Activated naive CD4-positive, alpha-beta T cell (primary cell): Measurements from ENCODE around the gene FHL1.
A peak's percentile ranks its signal among the peaks of the same experiment; 100 is the strongest.
"Not testable (repeated sequence)": the region's sequence is repeated elsewhere in the genome, so short reads cannot be mapped to it uniquely, and the experiment has no call there.

Experiments used
- DNase-seq, 4 experiments: peaks; one replicate each; lab custom pipeline; 2025; lab: John Stamatoyannopoulos, UW

Gene FHL1

GRCh38 chrX:136209016-136209738, 61.8 kb downstream of the FHL1 start:
- peak in 1 of 4 experiments; percentile 3 for DNase-seq

- no peak for DNase-seq
Measured at GRCh38 chrX:136209751-136210150, 62.4 kb downstream of the FHL1 start.

GRCh38 chrX:136210243-136210642, 62.9 kb downstream of the FHL1 start:
- no peak for DNase-seq

- DNase-seq: no peak
Measured at GRCh38 chrX:136210806-136211205, 63.5 kb downstream of the FHL1 start.

GRCh38 chrX:136211766-136212556, 64.6 kb downstream of the FHL1 start:
- no peak for DNase-seq

- DNase-seq: no peak
Measured at GRCh38 chrX:136212557-136213111, 65.3 kb downstream of the FHL1 start.

- DNase-seq: no peak
Measured at GRCh38 chrX:136214551-136214950, 67.2 kb downstream of the FHL1 start.

GRCh38 chrX:136215559-136215958, 68.2 kb downstream of the FHL1 start:
- DNase-seq: no peak

- DNase-seq: no peak
Measured at GRCh38 chrX:136219893-136220292, 72.6 kb downstream of the FHL1 start.

- DNase-seq: no peak
Measured at GRCh38 chrX:136220540-136220939, 73.2 kb downstream of the FHL1 start.

- DNase-seq: no peak
Measured at GRCh38 chrX:136220951-136221350, 73.6 kb downstream of the FHL1 start.

- DNase-seq: no peak
Measured at GRCh38 chrX:136221851-136222513, 74.6 kb downstream of the FHL1 start.

- DNase-seq: no peak
Measured at GRCh38 chrX:136227074-136227473, 79.7 kb downstream of the FHL1 start.

- no peak for DNase-seq
Measured at GRCh38 chrX:136227948-136228838, 80.9 kb downstream of the FHL1 start.

- no peak for DNase-seq
Measured at GRCh38 chrX:136228839-136229207, 81.5 kb downstream of the FHL1 start.

- DNase-seq: no peak
Measured at GRCh38 chrX:136237074-136237473, 89.7 kb downstream of the FHL1 start.

- not testable (repeated sequence) for DNase-seq
Measured at GRCh38 chrX:136237849-136238248, 90.5 kb downstream of the FHL1 start.

GRCh38 chrX:136246201-136246600, 98.9 kb downstream of the FHL1 start:
- DNase-seq: no peak

GRCh38 chrX:136250191-136251040, 103.1 kb downstream of the FHL1 start:
- DNase-seq: peak in 2 of 4 experiments; percentile 1 to 7
